PC-3 (cell line): ENCODE results near the gene MAP2K1. TPM values are rescaled to one million over a fixed set of nuclear protein-coding genes. Genes with fewer than 3 reads are reported as not detected.
A peak's percentile ranks its signal among the peaks of the same experiment; 100 is the strongest.

Source experiments
- ATAC-seq: fragments of 200-7000 bp; cut with Tn5 transposase; 2 replicates; pipeline ENCODE4 v1.9.1; 2020; ENCODE audit warnings: mild to moderate bottlenecking, moderate library complexity
- BruUV-seq: library from RNA; stranded (reverse); fragments of 400-500 nt; replicated peaks from 2 replicates; lab custom pipeline; 2021; lab: Mats Ljungman, UMichigan
- CTCF ChIA-PET: fragments of 300-600 bp; sonication (Branson Sonifier 250); formaldehyde crosslinking; loops from one replicate; lab custom pipeline; 2022; ENCODE audit warnings: antibody characterized with exemption; lab: Charles Lee
- POLR2A ChIA-PET: fragments of 300-600 bp; sonication (Branson Sonifier 250); formaldehyde crosslinking; loops from one replicate; lab custom pipeline; 2022; ENCODE audit warnings: antibody characterized with exemption; ENCODE audit not compliant: unreplicated experiment; lab: Charles Lee
- DNase-seq: peaks from one replicate; pipeline ENCODE4 v3.0.0-alpha.2; 2015
- H2AFZ ChIP-seq: fragments of 300-600 bp; sonication (generic); 2 replicates; pipeline ENCODE4 v1.6.0; 2016; ENCODE audit warnings: antibody characterized with exemption, low read length
- H3F3A ChIP-seq: fragments of 300-600 bp; sonication (generic); one replicate; pipeline ENCODE4 v1.6.0; 2017; ENCODE audit warnings: antibody characterized with exemption, low read length, control low read depth, mild to moderate bottlenecking; ENCODE audit not compliant: unreplicated experiment
- H3K27ac ChIP-seq: fragments of 300-600 bp; sonication (generic); 2 replicates; pipeline ENCODE4 v1.5.1; 2016; ENCODE audit warnings: mild to moderate bottlenecking, low read length
- H3K27me3 ChIP-seq: fragments of 300-600 bp; sonication (generic); 2 replicates; pipeline ENCODE4 v1.6.1; 2016; ENCODE audit warnings: low read length, mixed read lengths
- H3K36me3 ChIP-seq: fragments of 300-600 bp; sonication (generic); 2 replicates; pipeline ENCODE4 v1.6.1; 2016; ENCODE audit warnings: low read depth, mixed run types, low read length, mixed read lengths
- H3K4me1 ChIP-seq: fragments of 300-600 bp; sonication (generic); 2 replicates; pipeline ENCODE4 v1.5.1; 2016; ENCODE audit warnings: low read length; ENCODE audit not compliant: insufficient read depth
- H3K4me2 ChIP-seq: fragments of 300-600 bp; sonication (generic); 2 replicates; pipeline ENCODE4 v1.6.0; 2016; ENCODE audit warnings: low read length
- H3K4me3 ChIP-seq: fragments of 300-600 bp; sonication (generic); 2 replicates; pipeline ENCODE4 v1.5.1; 2016; ENCODE audit warnings: mild to moderate bottlenecking, low read length, mixed read lengths
- H3K79me2 ChIP-seq: fragments of 300-600 bp; sonication (generic); 2 replicates; pipeline ENCODE4 v1.6.1; 2017; ENCODE audit warnings: low read length, mixed read lengths
- H3K9ac ChIP-seq: fragments of 300-600 bp; sonication (generic); 2 replicates; pipeline ENCODE4 v1.6.0; 2016; ENCODE audit warnings: mild to moderate bottlenecking, low read length
- H3K9me2 ChIP-seq: fragments of 300-600 bp; sonication (generic); replicated peaks from 2 replicates; pipeline ENCODE4 v1.6.1; 2016; ENCODE audit warnings: mixed run types, low read length, mixed read lengths
- H3K9me3 ChIP-seq: fragments of 300-600 bp; sonication (generic); 2 replicates; pipeline ENCODE4 v1.6.1; 2016; ENCODE audit warnings: low read length, mixed read lengths
- H4K20me1 ChIP-seq: fragments of 300-600 bp; sonication (generic); 2 replicates; pipeline ENCODE4 v1.6.1; 2016; ENCODE audit warnings: low read length, mixed read lengths
- EZH2 ChIP-seq: fragments of 300-600 bp; sonication (generic); IDR thresholded peaks from one replicate; pipeline ENCODE4 v1.6.1; 2017; ENCODE audit warnings: antibody characterized with exemption, mild to moderate bottlenecking, low read length; ENCODE audit not compliant: unreplicated experiment
- EZH2phosphoT487 ChIP-seq: fragments of 300-600 bp; sonication (generic); IDR thresholded peaks from 2 replicates; pipeline ENCODE4 v1.6.1; 2018; ENCODE audit warnings: mild to moderate bottlenecking, antibody characterized with exemption, low read length, borderline replicate concordance
- intact Hi-C: fragments of 100-400 bp; cut with micrococcal nuclease; formaldehyde crosslinking; loops from 2 replicates; pipeline ENCODE4 v1.9.0; 2023
- total RNA-seq: library from RNA; depleted of rRNA; stranded (reverse); fragments of >200 nt; gene quantifications from 2 replicates; pipeline ENCODE4 v1.2.3, GENCODE V29; 2014
- TF ChIP-seq, protein P1 (sequence below): fragments of 300-600 bp; sonication (generic); conservative IDR thresholded peaks from 2 replicates; pipeline ENCODE4 v1.5.1; 2017; ENCODE audit warnings: antibody characterized with exemption, low read depth, mild to moderate bottlenecking, low read length

Gene MAP2K1
- total RNA-seq, 1 experiment from 2014 or later, result 35.5 TPM

GRCh38 chr15:66496951-66497501 lies 110.3 kb downstream of the MAP2K1 start:
- Histone ChIP-seq H2AFZ (peak overlapping the region; percentile 68), H3K9me2 (no peaks in the 10 kb centered on the region), H3K79me2 (peaks cover 35% of the 10 kb centered on the region), H3K4me1 (peaks cover 8% of the 10 kb centered on the region), H3F3A (peaks cover 21% of the 10 kb centered on the region), H3K27me3 (no peaks in the 10 kb centered on the region), H3K9ac (peak overlapping the region; percentile 92), H4K20me1 (peaks cover 25% of the 10 kb centered on the region), H3K4me3 (peak overlapping the region; percentile 90), H3K36me3 (peaks cover 39% of the 10 kb centered on the region), H3K4me2 (peak overlapping the region; percentile 97), H3K27ac (peak overlapping the region; percentile 79), H3K9me3 (no peaks in the 10 kb centered on the region)
- DNase-seq (no peak), ATAC-seq (peak; percentile 18)
- TF ChIP-seq EZH2 (no peak), EZH2phosphoT487 (no peak)
- TF ChIP-seq, protein P1, sequence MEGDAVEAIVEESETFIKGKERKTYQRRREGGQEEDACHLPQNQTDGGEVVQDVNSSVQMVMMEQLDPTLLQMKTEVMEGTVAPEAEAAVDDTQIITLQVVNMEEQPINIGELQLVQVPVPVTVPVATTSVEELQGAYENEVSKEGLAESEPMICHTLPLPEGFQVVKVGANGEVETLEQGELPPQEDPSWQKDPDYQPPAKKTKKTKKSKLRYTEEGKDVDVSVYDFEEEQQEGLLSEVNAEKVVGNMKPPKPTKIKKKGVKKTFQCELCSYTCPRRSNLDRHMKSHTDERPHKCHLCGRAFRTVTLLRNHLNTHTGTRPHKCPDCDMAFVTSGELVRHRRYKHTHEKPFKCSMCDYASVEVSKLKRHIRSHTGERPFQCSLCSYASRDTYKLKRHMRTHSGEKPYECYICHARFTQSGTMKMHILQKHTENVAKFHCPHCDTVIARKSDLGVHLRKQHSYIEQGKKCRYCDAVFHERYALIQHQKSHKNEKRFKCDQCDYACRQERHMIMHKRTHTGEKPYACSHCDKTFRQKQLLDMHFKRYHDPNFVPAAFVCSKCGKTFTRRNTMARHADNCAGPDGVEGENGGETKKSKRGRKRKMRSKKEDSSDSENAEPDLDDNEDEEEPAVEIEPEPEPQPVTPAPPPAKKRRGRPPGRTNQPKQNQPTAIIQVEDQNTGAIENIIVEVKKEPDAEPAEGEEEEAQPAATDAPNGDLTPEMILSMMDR, result no peak
- intact Hi-C loops, result loop anchor here (1.0 kb wide), 1 partner anchor 111 kb away; the partner anchor contains the start of gene MAP2K1
- ChIA-PET CTCF (interaction anchor here (1.3 kb wide), 1 partner anchor 109 kb away, joined by 3 read pairs; no protein-coding TSS in a partner anchor), POLR2A (no interaction called here)
- TSS peak; percentile 4 for BruUV-seq

GRCh38 chr15:66497502-66498455 lies 111.1 kb downstream of the MAP2K1 start, which contains the start of gene SNAPC5:
SNAPC5 (minus strand) TSS chr15:66497762; CDS start chr15:66497731, 31 bp downstream.
- Histone ChIP-seq H3K27ac (peak within 1 kb of the TSS; percentile 79), H3F3A (peaks cover 29% of the 10 kb centered on the region), H3K9ac (peak within 1 kb of the TSS; percentile 92), H3K27me3 (no peaks in the 10 kb centered on the region), H3K79me2 (peaks cover 43% of the 10 kb centered on the region), H3K4me3 (peak within 1 kb of the TSS; percentile 90), H3K4me1 (peaks cover 15% of the 10 kb centered on the region), H2AFZ (peak within 1 kb of the TSS; percentile 68), H4K20me1 (peaks cover 33% of the 10 kb centered on the region), H3K4me2 (peak within 1 kb of the TSS; percentile 97), H3K9me2 (no peaks in the 10 kb centered on the region), H3K9me3 (no peaks in the 10 kb centered on the region), H3K36me3 (peaks cover 45% of the 10 kb centered on the region)
- intact Hi-C loops, result loop anchor here (1.0 kb wide), 1 partner anchor 111 kb away; the partner anchor contains the start of gene MAP2K1
- DNase-seq (peak; percentile 93), ATAC-seq (peak; percentile 84)
- no TSS peak for BruUV-seq
- ChIA-PET POLR2A (interaction anchor here (0.7 kb wide), 1 partner anchor 206 kb away, joined by 4 read pairs; no protein-coding TSS in a partner anchor), CTCF (interaction anchor here (0.6 to 1.3 kb wide), 5 partner anchors 71 to 146 kb away, joined by 3 read pairs; partner anchors contain the start of gene MAP2K1)
- TF ChIP-seq, protein P1, result peak; percentile 92
- no peak for TF ChIP-seq EZH2
